Medulla oblongata (tissue), 1 donor: Measurements from ENCODE around the gene FCHO2.
"Not testable (repeated sequence)": the region's sequence is repeated elsewhere in the genome, so short reads cannot be mapped to it uniquely, and the experiment has no call there.

ENCODE experiments used
- DNase-seq: peaks from one replicate; pipeline ENCODE4 v3.0.0-alpha.2; 2015; ENCODE audit errors: extremely low spot score

Gene FCHO2

GRCh38 chr5:72955768-72956323, at the start of gene FCHO2:
TSS of gene FCHO2 (plus strand) at chr5:72956041. CDS start at chr5:72956097, 56 bp downstream.
- peak; percentile 98 for DNase-seq

GRCh38 chr5:72906806-72907205, 49.0 kb upstream of the FCHO2 start:
- no peak for DNase-seq

GRCh38 chr5:72908664-72909063, 47.2 kb upstream of the FCHO2 start:
- no peak for DNase-seq

- DNase-seq: no peak
Measured at GRCh38 chr5:72917371-72917776, 38.5 kb upstream of the FCHO2 start.

- DNase-seq: no peak
Measured at GRCh38 chr5:72920690-72921502, 34.9 kb upstream of the FCHO2 start.

- DNase-seq: no peak
Measured at GRCh38 chr5:72921886-72922285, 34.0 kb upstream of the FCHO2 start.

GRCh38 chr5:72922422-72922821, 33.4 kb upstream of the FCHO2 start:
- no peak for DNase-seq

GRCh38 chr5:72925336-72926010, 30.4 kb upstream of the FCHO2 start:
- no peak for DNase-seq

GRCh38 chr5:72932686-72933085, 23.2 kb upstream of the FCHO2 start:
- not testable (repeated sequence) for DNase-seq

GRCh38 chr5:72934953-72935725, 20.7 kb upstream of the FCHO2 start:
- DNase-seq: not testable (repeated sequence)

- no peak for DNase-seq
Measured at GRCh38 chr5:72936893-72937292, 18.9 kb upstream of the FCHO2 start.

GRCh38 chr5:72937517-72938061, 18.3 kb upstream of the FCHO2 start:
- no peak for DNase-seq

GRCh38 chr5:72938206-72938605, 17.6 kb upstream of the FCHO2 start:
- DNase-seq: no peak

GRCh38 chr5:72940082-72940481, 15.8 kb upstream of the FCHO2 start:
- DNase-seq: no peak

- no peak for DNase-seq
Measured at GRCh38 chr5:72943307-72943706, 12.5 kb upstream of the FCHO2 start.

- DNase-seq: no peak
Measured at GRCh38 chr5:72947498-72947897, 8.3 kb upstream of the FCHO2 start.

GRCh38 chr5:72949481-72949880, 6.4 kb upstream of the FCHO2 start:
- no peak for DNase-seq

- DNase-seq: no peak
Measured at GRCh38 chr5:72951671-72952468, 4.0 kb upstream of the FCHO2 start.

GRCh38 chr5:72954389-72954788, 1.5 kb upstream of the FCHO2 start:
- DNase-seq: no peak

- no peak for DNase-seq
Measured at GRCh38 chr5:72955143-72955767, 586 bp upstream of the FCHO2 start.
